Measurements from ENCODE around the gene SLIT3.
"Not testable (repeated sequence)": the region's sequence is repeated elsewhere in the genome, so short reads cannot be mapped to it uniquely, and the experiment has no call there.

Gene SLIT3

GRCh38 chr5:168753691-168754254, 547.2 kb downstream of the SLIT3 start:
- DNase-seq (ENCODE audit: low read depth in 4 of 4, low spot score in 1 of 4), result no peak

DNA sequence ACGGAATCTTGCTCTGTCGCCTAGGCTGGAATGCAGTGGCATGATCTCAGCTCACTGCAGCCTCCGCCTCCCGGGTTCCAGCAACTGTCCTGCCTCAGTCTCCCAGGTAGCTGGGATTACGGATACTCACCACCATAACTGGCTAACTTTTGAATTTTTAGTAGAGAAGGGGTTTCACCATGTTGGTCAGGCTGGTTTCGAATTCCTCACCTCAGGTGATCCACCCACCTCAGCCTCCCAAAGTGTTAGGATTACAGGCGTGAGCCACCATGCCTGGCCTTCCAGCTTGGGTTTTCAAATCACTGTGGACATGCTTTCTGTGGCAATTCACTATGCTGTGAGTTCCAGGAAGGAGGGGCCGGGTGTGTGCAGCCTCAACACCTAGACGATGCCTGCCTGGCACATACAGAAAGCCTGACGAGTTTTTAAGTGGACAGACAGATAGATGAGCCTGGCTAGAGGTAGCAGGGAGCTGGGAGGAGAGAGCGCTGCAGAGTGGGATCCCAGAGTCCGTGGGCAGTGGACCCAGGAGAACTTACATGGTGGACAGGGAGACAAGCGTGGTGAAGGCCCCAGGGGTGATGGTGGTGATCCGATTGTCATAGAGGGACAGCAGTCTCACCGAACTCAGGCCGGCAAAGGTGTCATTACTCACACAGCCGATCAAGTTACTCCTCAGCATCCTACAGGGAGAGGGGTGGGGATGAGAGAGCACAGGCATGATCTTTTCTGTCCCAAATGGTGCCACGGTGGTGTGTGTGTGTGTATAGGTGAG, 548.3 kb downstream of the SLIT3 start:
- no peak for DNase-seq (ENCODE audit: low read depth in 4 of 4, low spot score in 1 of 4)

GRCh38 chr5:168752012-168752411, 548.9 kb downstream of the SLIT3 start:
- DNase-seq (ENCODE audit: low read depth in 4 of 4, low spot score in 1 of 4), result no peak

DNA sequence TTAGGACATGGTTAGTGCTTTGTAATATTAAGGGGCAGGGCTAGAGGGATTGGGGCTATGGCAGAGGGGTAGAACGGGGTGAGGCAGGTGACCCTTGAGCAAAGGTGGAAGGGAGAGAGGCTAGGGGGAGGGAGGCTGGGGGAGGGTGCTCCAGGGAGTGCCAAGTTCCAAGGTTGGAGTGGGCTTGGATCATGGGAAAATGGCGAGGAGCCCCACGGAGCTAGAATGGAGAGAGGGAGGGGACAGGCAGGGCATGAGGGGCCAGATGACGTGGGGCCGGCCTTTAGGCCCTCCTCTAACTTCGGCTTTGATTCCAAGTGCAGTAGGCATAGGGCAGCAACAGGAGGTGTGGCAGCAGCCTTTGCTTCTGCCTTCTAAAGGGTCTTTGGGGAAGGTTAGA, 550.0 kb downstream of the SLIT3 start:
- DNase-seq (ENCODE audit: low read depth in 4 of 4, low spot score in 1 of 4), result no peak

DNA sequence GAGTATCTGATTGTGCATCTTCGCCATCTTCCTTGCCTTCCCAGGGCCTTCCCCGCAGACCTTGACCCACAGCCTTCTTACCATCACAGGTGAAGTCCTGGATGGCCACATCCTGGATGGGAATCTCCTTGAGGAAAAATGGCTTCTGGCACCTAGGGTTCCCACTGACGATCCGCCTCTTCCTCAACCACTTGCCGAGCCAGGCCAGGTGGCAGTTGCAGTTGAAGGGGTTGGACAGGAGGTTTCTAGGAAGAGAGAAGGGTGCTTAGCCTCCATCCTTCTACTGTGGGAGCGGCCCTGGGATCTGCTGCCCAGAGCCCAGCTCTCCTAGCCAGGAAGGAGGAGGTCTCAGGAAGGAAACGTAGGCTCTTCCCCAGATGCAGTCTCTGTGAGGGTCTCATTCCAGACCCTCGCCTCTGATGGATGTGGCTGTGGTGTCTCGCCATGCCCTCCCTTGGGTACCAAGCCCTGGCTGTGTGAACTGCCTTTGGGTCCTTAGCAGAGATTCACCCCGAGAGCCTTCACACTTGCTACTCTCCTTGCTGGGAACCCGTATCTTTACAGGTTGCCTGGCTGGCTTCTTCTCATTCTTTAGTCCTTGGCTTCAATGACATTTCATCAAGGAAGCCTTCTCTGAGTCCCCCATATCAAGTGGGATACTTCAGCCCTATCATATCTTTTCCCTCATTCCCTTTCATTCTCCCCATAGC, 551.4 kb downstream of the SLIT3 start:
- no peak for DNase-seq (ENCODE audit: low read depth in 4 of 4, low spot score in 1 of 4)

- peak in 3 of 4 experiments; percentile 14 to 41 (median 28) for DNase-seq (ENCODE audit: low read depth in 4 of 4, low spot score in 1 of 4)
These were observed 552.8 kb downstream of the SLIT3 start for GRCh38 chr5:168747987-168748777.

GRCh38 chr5:168746893-168747640, 553.9 kb downstream of the SLIT3 start:
- DNase-seq (ENCODE audit: low read depth in 4 of 4, low spot score in 1 of 4), result no peak

- not testable (repeated sequence) for DNase-seq (ENCODE audit: low read depth in 4 of 4, low spot score in 1 of 4)
These were observed 554.6 kb downstream of the SLIT3 start for GRCh38 chr5:168746126-168746892.

- DNase-seq (ENCODE audit: low read depth in 4 of 4, low spot score in 1 of 4), result no peak
These were observed 557.3 kb downstream of the SLIT3 start for GRCh38 chr5:168743617-168744016.

DNA sequence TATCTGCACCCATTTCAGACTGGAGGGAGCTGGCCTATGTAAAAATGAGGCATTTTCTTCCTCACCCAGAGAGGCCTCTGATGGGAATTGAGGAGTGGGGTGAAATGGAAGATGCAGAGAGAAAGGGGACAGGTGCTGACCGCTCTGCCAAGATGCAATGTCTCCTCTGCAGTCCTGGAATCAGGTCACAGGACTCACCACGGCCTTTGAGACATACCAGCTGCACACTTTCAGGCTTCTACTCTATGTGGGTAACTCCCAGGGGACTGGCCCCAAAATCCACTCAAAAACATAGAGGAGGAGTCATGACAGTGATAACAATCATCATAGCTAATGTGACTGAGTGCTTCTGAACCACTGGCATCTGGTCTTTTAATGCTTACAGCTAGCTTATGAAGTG, 558.6 kb downstream of the SLIT3 start:
- DNase-seq (ENCODE audit: low read depth in 4 of 4, low spot score in 1 of 4), result not testable (repeated sequence)

GRCh38 chr5:168740811-168741213, 560.1 kb downstream of the SLIT3 start:
- no peak for DNase-seq (ENCODE audit: low read depth in 4 of 4, low spot score in 1 of 4)

GRCh38 chr5:168740092-168740800, 560.7 kb downstream of the SLIT3 start:
- DNase-seq (ENCODE audit: low read depth in 4 of 4, low spot score in 1 of 4), result no peak

DNA sequence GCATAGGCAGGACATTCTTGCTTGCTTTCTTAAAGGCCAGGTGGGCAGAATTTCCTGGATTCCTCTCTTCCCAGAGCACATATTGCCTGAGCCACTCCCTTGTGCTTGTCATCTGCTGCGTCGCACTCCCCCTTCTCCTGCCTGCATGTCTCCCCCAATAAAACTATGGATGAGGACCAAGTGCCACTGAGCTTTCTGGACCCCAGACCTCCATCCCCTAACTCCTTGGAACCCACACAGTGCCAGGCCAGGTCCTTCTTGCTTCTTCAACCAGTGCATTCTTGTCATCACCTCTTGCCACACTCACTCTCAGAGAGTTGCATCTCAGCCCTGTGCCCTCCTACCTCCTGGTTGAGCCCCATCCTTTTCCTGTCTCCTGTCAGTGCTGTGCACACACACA, 563.9 kb downstream of the SLIT3 start:
- no peak for DNase-seq (ENCODE audit: low read depth in 4 of 4, low spot score in 1 of 4)

DNA sequence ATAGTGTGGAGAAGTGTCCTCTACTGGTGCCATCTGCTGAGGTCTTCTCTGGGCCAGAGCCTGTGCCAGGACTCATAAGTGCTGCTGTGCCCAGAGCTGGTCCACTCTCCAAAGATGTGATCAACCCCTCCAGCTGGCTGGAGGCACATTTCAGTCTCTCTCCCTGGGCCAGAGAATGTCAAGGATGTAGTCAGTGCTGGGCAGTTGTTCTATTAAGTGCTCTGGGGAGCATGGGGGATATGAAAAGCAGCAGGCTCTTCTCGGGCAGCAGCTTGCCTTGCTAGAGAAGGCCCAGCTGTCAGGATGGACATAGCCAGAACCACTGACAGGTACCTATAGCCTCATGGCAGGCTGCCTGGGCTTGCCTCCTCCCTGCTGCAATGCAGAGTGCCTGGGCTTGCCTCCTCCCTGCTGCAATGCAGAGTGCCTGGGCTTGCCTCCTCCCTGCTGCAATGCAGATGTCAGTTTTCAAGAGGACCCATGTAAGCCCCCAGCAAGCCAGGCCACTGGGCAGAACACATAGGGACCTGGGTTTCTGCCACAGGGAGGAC, 564.6 kb downstream of the SLIT3 start:
- DNase-seq (ENCODE audit: low read depth in 4 of 4, low spot score in 1 of 4), result no peak

DNA sequence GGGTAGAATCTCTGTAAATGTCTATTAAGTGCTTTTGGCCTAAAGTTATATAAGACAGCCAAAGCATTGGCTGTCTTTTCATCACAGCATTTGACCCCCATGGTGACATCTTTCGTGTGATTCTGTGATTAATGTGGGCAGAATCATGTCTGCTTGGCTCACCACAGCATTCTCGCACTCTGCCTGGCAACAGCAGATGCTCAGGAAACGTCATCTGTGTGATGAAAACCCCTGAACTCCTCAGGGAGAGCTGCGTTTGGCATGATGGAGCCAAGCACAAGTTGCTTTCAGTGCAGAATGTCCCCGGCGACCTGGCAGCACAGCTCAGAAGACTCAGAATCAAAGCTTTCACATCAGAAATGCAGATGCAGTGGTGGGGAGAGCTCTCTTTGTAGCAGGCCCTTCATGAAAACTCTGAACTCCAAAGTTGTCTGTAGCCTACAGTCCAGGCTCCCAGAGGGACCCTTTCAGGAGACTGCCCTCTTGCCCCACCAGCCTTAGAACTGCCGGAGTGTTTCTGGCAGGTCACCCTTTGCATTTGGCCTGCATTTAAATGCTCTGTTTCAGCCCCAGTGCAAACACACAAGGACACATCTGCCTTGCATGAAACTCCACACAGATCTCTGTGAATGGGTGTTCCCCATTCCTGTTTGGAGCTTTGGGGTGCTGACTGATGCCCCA, 566.2 kb downstream of the SLIT3 start:
- DNase-seq (ENCODE audit: low read depth in 4 of 4, low spot score in 1 of 4), result no peak

- DNase-seq (ENCODE audit: low read depth in 4 of 4, low spot score in 1 of 4), result no peak
These were observed 566.8 kb downstream of the SLIT3 start for GRCh38 chr5:168734119-168734518.

DNA sequence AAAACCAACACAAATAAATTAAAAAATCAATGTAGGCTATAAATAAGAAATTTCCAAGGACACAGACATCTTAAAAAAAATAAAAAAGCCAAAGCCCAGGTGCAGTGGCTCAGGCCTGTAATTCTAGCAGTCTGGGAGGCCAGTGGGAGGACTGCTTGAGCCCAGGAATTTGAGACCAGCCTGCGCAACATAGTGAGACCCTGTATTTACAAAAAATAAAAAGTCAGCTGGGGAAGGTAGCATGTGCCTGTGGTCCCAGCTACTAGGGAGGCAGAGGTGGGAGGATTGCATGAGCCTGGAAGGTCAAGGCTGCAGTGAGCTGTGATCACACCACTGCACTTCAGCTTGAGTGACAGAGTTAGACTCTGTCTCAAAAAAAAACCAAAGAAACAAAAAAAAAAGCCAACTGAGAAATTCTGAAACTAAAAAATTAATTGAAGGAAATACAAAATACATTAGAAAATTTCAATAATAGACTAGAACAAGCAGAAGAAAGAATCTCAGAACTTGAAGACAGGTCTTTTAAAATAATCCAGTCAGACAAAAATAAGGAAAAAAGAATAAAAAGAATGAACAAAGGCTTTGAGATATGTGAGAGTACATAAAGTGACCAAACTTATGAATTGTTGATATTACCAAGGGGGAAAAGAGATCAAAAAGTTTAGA, 572.3 kb downstream of the SLIT3 start:
- DNase-seq (ENCODE audit: low read depth in 4 of 4, low spot score in 1 of 4), result no peak

DNA sequence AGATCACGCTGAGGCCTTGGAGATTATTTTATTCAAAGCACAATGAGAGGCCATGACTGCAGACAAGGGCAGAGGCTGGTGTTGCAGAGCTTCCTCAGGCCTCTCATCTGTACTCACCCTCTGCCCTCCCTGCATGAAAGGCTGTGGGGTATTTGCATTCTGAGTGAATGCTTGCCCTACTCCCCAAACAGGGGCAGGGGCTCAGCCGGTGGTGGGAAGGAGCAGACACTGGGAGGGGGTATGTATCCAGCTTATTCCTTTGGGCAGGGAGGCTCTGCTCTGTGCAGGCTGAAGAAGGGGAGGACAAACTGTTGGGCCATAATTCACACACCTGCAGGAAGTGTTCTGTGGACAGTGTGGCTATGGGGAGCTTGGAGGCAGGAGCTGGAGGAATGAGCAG, 573.4 kb downstream of the SLIT3 start:
- DNase-seq (ENCODE audit: low read depth in 4 of 4, low spot score in 1 of 4), result no peak
